ENCODE data around the gene GPR68.
"Not testable (repeated sequence)": the region's sequence is repeated elsewhere in the genome, so short reads cannot be mapped to it uniquely, and the experiment has no call there.

GPR68 gene

GRCh38 chr14:91204657-91205056 lies 39.8 kb downstream of the GPR68 start:
- H3K4me1 ChIP-seq, result peaks cover 0 to 61% (median 13%) of the 10 kb centered on the region in 10 experiments; a peak in 16 of 20 replicates
- peaks cover 11 to 20% (median 18%) of the 10 kb centered on the region in 11 experiments for H3K9me3 ChIP-seq (replicated peaks in 1 of 11)
- no peak for TF ChIP-seq Cebpa-rat (IDR thresholded peaks at IDR 0.05)
- H3K9ac ChIP-seq, result no peak overlapping the region
- H3K4me3 ChIP-seq, result no peak overlapping the region
- peak overlapping the region in 3 of 11 experiments; percentile 54 to 90 (median 86); a peak in 5 of 22 replicates for H3K4me2 ChIP-seq
- peaks cover 65 to 100% (median 99%) of the 10 kb centered on the region in 11 experiments for H3K36me3 ChIP-seq
- no peaks in the 10 kb centered on the region for H3K27me3 ChIP-seq
- H3K27ac ChIP-seq, result no peak overlapping the region; a peak in 1 of 22 replicates
- H4K20me1 ChIP-seq, result peaks cover 0 to 4% (median 0%) of the 10 kb centered on the region in 11 experiments; a peak in 1 of 22 replicates

GRCh38 chr14:91202234-91202974 lies 42.1 kb downstream of the GPR68 start:
- peaks cover 0 to 61% (median 13%) of the 10 kb centered on the region in 10 experiments; a peak in 16 of 20 replicates for H3K4me1 ChIP-seq
- peaks cover 0 to 4% (median 0%) of the 10 kb centered on the region in 11 experiments; a peak in 1 of 22 replicates for H4K20me1 ChIP-seq
- H3K9ac ChIP-seq, result peak overlapping the region in 2 of 11 experiments; percentile 45 to 48; a peak in 3 of 22 replicates
- H3K9me3 ChIP-seq (replicated peaks in 1 of 11), result peaks cover 14 to 29% (median 24%) of the 10 kb centered on the region in 11 experiments
- H3K4me3 ChIP-seq, result peak overlapping the region in 1 of 10 experiments; percentile 30; a peak in 2 of 20 replicates
- H3K27ac ChIP-seq, result peak overlapping the region in 5 of 11 experiments; percentile 34 to 70 (median 50); a peak in 8 of 22 replicates
- no peaks in the 10 kb centered on the region for H3K27me3 ChIP-seq
- H3K36me3 ChIP-seq, result peaks cover 71 to 100% (median 99%) of the 10 kb centered on the region in 11 experiments
- no peak for TF ChIP-seq Cebpa-rat (IDR thresholded peaks at IDR 0.05)
- peak overlapping the region in 8 of 11 experiments; percentile 28 to 92 (median 78); a peak in 15 of 22 replicates for H3K4me2 ChIP-seq

- not testable (repeated sequence) for H3K27ac ChIP-seq, H3K27me3 ChIP-seq, H3K4me3 ChIP-seq, H4K20me1 ChIP-seq, H3K9ac ChIP-seq
- 0 out of 22 replicates have a peak overlapping the region, but pooled peaks of 2 of the 11 experiments have one; percentile 90 to 92 for H3K4me2 ChIP-seq
- peaks cover 14 to 29% (median 24%) of the 10 kb centered on the region in 11 experiments for H3K9me3 ChIP-seq (replicated peaks in 1 of 11)
- H3K36me3 ChIP-seq, result peaks cover 83 to 100% (median 99%) of the 10 kb centered on the region in 11 experiments
- H3K4me1 ChIP-seq, result peaks cover 0 to 49% (median 13%) of the 10 kb centered on the region in 10 experiments; a peak in 16 of 20 replicates
Measured at GRCh38 chr14:91200802-91201201, 43.7 kb downstream of the GPR68 start.

- H3K27ac ChIP-seq, result no peak overlapping the region
- H3K4me2 ChIP-seq, result no peak overlapping the region
- TF ChIP-seq Cebpa-rat (IDR thresholded peaks at IDR 0.05), result no peak
- peaks cover 0 to 32% (median 17%) of the 10 kb centered on the region in 10 experiments; a peak in 16 of 20 replicates for H3K4me1 ChIP-seq
- peaks cover 0 to 5% (median 0%) of the 10 kb centered on the region in 11 experiments; a peak in 5 of 22 replicates for H4K20me1 ChIP-seq
- no peaks in the 10 kb centered on the region for H3K27me3 ChIP-seq
- no peak overlapping the region for H3K9ac ChIP-seq
- no peak overlapping the region for H3K4me3 ChIP-seq
- peaks cover 14 to 29% (median 24%) of the 10 kb centered on the region in 11 experiments for H3K9me3 ChIP-seq (replicated peaks in 1 of 11)
- H3K36me3 ChIP-seq, result peaks cover 56 to 99% (median 94%) of the 10 kb centered on the region in 11 experiments
Measured at GRCh38 chr14:91197631-91198030, 46.9 kb downstream of the GPR68 start.

GRCh38 chr14:91195881-91196280 lies 48.6 kb downstream of the GPR68 start:
- peaks cover 13 to 23% (median 19%) of the 10 kb centered on the region in 11 experiments for H3K9me3 ChIP-seq (replicated peaks in 1 of 11)
- peaks cover 0 to 16% (median 7%) of the 10 kb centered on the region in 10 experiments; a peak in 13 of 20 replicates for H3K4me1 ChIP-seq
- H3K27ac ChIP-seq, result no peak overlapping the region
- H3K4me3 ChIP-seq, result no peak overlapping the region
- no peaks in the 10 kb centered on the region for H3K27me3 ChIP-seq
- peaks cover 0 to 5% (median 0%) of the 10 kb centered on the region in 11 experiments; a peak in 4 of 22 replicates for H4K20me1 ChIP-seq
- H3K9ac ChIP-seq, result no peak overlapping the region
- H3K36me3 ChIP-seq, result peaks cover 65 to 99% (median 94%) of the 10 kb centered on the region in 11 experiments
- H3K4me2 ChIP-seq, result no peak overlapping the region
- TF ChIP-seq Cebpa-rat (IDR thresholded peaks at IDR 0.05), result no peak

- H3K36me3 ChIP-seq, result peaks cover 62 to 98% (median 91%) of the 10 kb centered on the region in 11 experiments
- no peaks in the 10 kb centered on the region for H3K9me3 ChIP-seq (replicated peaks in 1 of 11)
- peaks cover 0 to 16% (median 7%) of the 10 kb centered on the region in 10 experiments; a peak in 13 of 20 replicates for H3K4me1 ChIP-seq
- H3K9ac ChIP-seq, result no peak overlapping the region
- H4K20me1 ChIP-seq, result peaks cover 0 to 5% (median 0%) of the 10 kb centered on the region in 11 experiments; a peak in 4 of 22 replicates
- TF ChIP-seq Cebpa-rat (IDR thresholded peaks at IDR 0.05), result no peak
- no peak overlapping the region for H3K4me3 ChIP-seq
- no peaks in the 10 kb centered on the region for H3K27me3 ChIP-seq
- H3K4me2 ChIP-seq, result no peak overlapping the region
- no peak overlapping the region for H3K27ac ChIP-seq
Measured at GRCh38 chr14:91193069-91193468, 51.4 kb downstream of the GPR68 start.

GRCh38 chr14:91190853-91191252 lies 53.7 kb downstream of the GPR68 start:
- no peak overlapping the region for H3K4me2 ChIP-seq
- no peak overlapping the region for H3K4me3 ChIP-seq
- H3K9me3 ChIP-seq (replicated peaks in 1 of 11), result no peaks in the 10 kb centered on the region
- no peak overlapping the region for H3K27ac ChIP-seq
- no peaks in the 10 kb centered on the region for H3K27me3 ChIP-seq
- TF ChIP-seq Cebpa-rat (IDR thresholded peaks at IDR 0.05), result no peak
- H3K36me3 ChIP-seq, result peaks cover 60 to 97% (median 87%) of the 10 kb centered on the region in 11 experiments
- H3K4me1 ChIP-seq, result peaks cover 0 to 16% (median 7%) of the 10 kb centered on the region in 10 experiments; a peak in 13 of 20 replicates
- H4K20me1 ChIP-seq, result peaks cover 0 to 5% (median 0%) of the 10 kb centered on the region in 11 experiments; a peak in 4 of 22 replicates
- no peak overlapping the region for H3K9ac ChIP-seq

- H3K9ac ChIP-seq, result no peak overlapping the region
- H4K20me1 ChIP-seq, result no peaks in the 10 kb centered on the region
- H3K9me3 ChIP-seq (replicated peaks in 1 of 11), result no peaks in the 10 kb centered on the region
- TF ChIP-seq Cebpa-rat (IDR thresholded peaks at IDR 0.05), result no peak
- H3K4me1 ChIP-seq, result peaks cover 0 to 11% (median 2%) of the 10 kb centered on the region in 10 experiments; a peak in 4 of 20 replicates
- H3K27me3 ChIP-seq, result no peaks in the 10 kb centered on the region
- H3K4me2 ChIP-seq, result no peak overlapping the region
- no peak overlapping the region for H3K4me3 ChIP-seq
- peaks cover 78 to 94% (median 83%) of the 10 kb centered on the region in 11 experiments for H3K36me3 ChIP-seq
- no peak overlapping the region for H3K27ac ChIP-seq
Measured at GRCh38 chr14:91187271-91187670, 57.2 kb downstream of the GPR68 start.

GRCh38 chr14:91186515-91187066 lies 57.9 kb downstream of the GPR68 start:
- H3K4me1 ChIP-seq, result peaks cover 0 to 11% (median 2%) of the 10 kb centered on the region in 10 experiments; a peak in 4 of 20 replicates
- no peak for TF ChIP-seq Cebpa-rat (IDR thresholded peaks at IDR 0.05)
- H3K9ac ChIP-seq, result no peak overlapping the region
- no peak overlapping the region for H3K4me2 ChIP-seq
- peaks cover 78 to 94% (median 83%) of the 10 kb centered on the region in 11 experiments for H3K36me3 ChIP-seq
- H3K27ac ChIP-seq, result no peak overlapping the region
- no peaks in the 10 kb centered on the region for H4K20me1 ChIP-seq
- H3K27me3 ChIP-seq, result no peaks in the 10 kb centered on the region
- no peak overlapping the region for H3K4me3 ChIP-seq
- no peaks in the 10 kb centered on the region for H3K9me3 ChIP-seq (replicated peaks in 1 of 11)
